ENCODE data around the gene USF2. TPM values are rescaled to one million over a fixed set of nuclear protein-coding genes. Genes with fewer than 3 reads are reported as not detected.

Gene USF2
- total RNA-seq, 2 experiments from 2014 or later, result 149 to 159 TPM

GRCh38 chr19:35249848-35250711, 18.7 kb upstream of the USF2 start:
- Mint-ChIP-seq H3K27me3 (peaks cover 8% of the 10 kb centered on the region), H3K4me3 (peak overlapping the region; percentile 93), H3K9me3 (no peaks in the 10 kb centered on the region), H3K27ac (peak overlapping the region; percentile 83), H3K4me1 (peaks cover 17% of the 10 kb centered on the region), H3K36me3 (peaks cover 8% of the 10 kb centered on the region)
- POLR2A ChIA-PET, result interaction anchor here (1.5 kb wide), 1 partner anchor 11 kb away, joined by 3 read pairs; no protein-coding TSS in a partner anchor
- DNase-seq, result peak; percentile 27
- no peak for ATAC-seq (ENCODE audit: low read depth)

- ATAC-seq (ENCODE audit: low read depth) (no peak), DNase-seq (peak; percentile 4)
- Mint-ChIP-seq H3K4me3 (no peak overlapping the region), H3K27ac (no peak overlapping the region), H3K36me3 (peaks cover 14% of the 10 kb centered on the region), H3K27me3 (peaks cover 4% of the 10 kb centered on the region), H3K4me1 (peaks cover 16% of the 10 kb centered on the region), H3K9me3 (no peaks in the 10 kb centered on the region)
- POLR2A ChIA-PET, result interaction anchor here (0.8 to 1.5 kb wide), 3 partner anchors 10 to 98 kb away, joined by 3 read pairs; no protein-coding TSS in a partner anchor
Observed at GRCh38 chr19:35251456-35251855, 17.3 kb upstream of the USF2 start.

GRCh38 chr19:35253316-35254286, 15.2 kb upstream of the USF2 start:
- no peak overlapping the region for H3K27ac Mint-ChIP-seq

DNA sequence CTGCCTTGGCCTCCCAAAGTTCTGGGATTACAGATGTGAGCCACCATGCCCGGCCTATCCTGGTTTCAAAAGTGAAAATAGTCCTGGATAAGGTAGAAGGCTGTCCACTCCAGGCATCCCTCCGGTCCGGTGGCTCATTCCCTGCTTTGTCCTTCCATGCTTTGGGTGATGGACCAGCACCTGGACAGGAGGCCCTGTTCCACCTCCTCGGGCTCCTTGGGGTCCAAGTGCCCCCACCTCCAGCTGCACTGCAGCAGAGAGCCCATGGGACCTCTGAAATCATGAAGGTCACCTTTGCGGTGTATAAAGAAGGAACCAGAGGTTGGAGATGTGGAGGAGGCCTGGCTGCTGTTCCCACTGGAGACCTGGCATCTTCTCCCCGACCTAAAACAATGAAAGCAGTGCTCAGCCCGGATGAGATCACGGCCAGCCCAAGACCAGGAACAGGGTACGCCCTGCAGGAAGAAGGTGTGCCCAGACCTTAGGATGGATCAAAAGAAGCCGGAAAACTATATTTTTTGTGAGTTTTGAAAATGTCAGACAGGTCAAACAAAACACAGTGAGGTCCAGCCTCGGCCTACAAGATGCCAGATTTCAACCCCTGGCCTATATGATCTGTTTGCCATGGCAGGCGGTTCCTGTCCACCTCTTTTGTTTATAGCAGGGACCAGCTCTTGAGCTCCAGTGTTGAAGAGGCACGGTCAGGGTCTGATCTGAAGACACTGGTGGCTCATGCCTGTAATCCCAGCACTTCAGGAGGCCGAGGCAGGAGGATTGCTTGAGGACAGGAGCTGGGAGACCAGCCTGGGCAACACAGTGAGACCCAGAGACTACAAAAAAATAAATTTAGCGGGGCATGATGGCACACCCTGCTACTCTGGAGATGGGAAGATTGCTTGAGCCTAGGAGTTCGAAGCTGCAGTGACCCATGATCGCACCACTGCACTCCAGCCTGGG, 14.1 kb upstream of the USF2 start:
- no peak overlapping the region for H3K27ac Mint-ChIP-seq
- no peaks in the 10 kb centered on the region for H3K9me3 Mint-ChIP-seq
- H3K36me3 Mint-ChIP-seq, result peaks cover 14% of the 10 kb centered on the region
- POLR2A ChIA-PET, result interaction anchor here (1.1 kb wide), 1 partner anchor 10 kb away, joined by 4 read pairs; no protein-coding TSS in a partner anchor
- H3K4me3 Mint-ChIP-seq, result no peak overlapping the region
- ATAC-seq (ENCODE audit: low read depth) (no peak), DNase-seq (no peak)
- peaks cover 18% of the 10 kb centered on the region for H3K4me1 Mint-ChIP-seq
- no peaks in the 10 kb centered on the region for H3K27me3 Mint-ChIP-seq

More at GRCh38 chr19:35253316-35254286, 15.2 kb upstream of the USF2 start:
- DNase-seq, result no peak
- Mint-ChIP-seq H3K36me3 (peaks cover 14% of the 10 kb centered on the region), H3K4me3 (no peak overlapping the region), H3K9me3 (no peaks in the 10 kb centered on the region), H3K4me1 (peaks cover 22% of the 10 kb centered on the region), H3K27me3 (no peaks in the 10 kb centered on the region)
- POLR2A ChIA-PET, result interaction anchor here (1.1 kb wide), 1 partner anchor 11 kb away, joined by 4 read pairs; no protein-coding TSS in a partner anchor
- ATAC-seq (ENCODE audit: low read depth), result no peak

DNA sequence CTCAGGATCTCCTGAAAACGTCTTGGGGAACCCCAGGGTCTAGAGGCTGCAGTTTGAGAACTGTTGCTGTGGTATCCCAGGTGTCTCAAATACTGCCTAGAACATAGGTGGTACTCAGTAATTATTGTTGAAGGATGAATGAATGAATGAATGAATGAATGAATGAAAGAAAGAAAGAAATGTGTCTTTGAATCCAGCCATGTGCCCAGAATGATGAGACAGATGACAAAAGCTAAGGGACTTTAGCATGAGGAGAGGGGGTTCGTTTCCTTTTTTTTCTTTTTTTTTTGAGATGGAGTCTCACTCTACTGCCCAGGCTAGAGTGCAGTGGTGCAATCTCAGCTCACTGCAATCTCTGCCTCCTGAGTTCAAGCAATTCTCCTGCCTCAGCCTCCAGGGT, 12.2 kb upstream of the USF2 start:
- peaks cover 12% of the 10 kb centered on the region for H3K4me1 Mint-ChIP-seq
- no peak for ATAC-seq (ENCODE audit: low read depth)

GRCh38 chr19:35257113-35257461, 11.7 kb upstream of the USF2 start:
- peaks cover 11% of the 10 kb centered on the region for H3K36me3 Mint-ChIP-seq
- ATAC-seq (ENCODE audit: low read depth), result no peak
- H3K4me3 Mint-ChIP-seq, result no peak overlapping the region
- DNase-seq, result peak; percentile 10
- POLR2A ChIA-PET, result no interaction called here
- H3K4me1 Mint-ChIP-seq, result peaks cover 12% of the 10 kb centered on the region
- no peaks in the 10 kb centered on the region for H3K9me3 Mint-ChIP-seq
- H3K27me3 Mint-ChIP-seq, result no peaks in the 10 kb centered on the region
- no peak overlapping the region for H3K27ac Mint-ChIP-seq

More for the DNA sequence above, 12.2 kb upstream of the USF2 start:
- Mint-ChIP-seq H3K27ac (no peak overlapping the region), H3K9me3 (no peaks in the 10 kb centered on the region), H3K27me3 (no peaks in the 10 kb centered on the region), H3K4me3 (no peak overlapping the region), H3K36me3 (peaks cover 13% of the 10 kb centered on the region)
- DNase-seq, result no peak
- POLR2A ChIA-PET, result no interaction called here

DNA sequence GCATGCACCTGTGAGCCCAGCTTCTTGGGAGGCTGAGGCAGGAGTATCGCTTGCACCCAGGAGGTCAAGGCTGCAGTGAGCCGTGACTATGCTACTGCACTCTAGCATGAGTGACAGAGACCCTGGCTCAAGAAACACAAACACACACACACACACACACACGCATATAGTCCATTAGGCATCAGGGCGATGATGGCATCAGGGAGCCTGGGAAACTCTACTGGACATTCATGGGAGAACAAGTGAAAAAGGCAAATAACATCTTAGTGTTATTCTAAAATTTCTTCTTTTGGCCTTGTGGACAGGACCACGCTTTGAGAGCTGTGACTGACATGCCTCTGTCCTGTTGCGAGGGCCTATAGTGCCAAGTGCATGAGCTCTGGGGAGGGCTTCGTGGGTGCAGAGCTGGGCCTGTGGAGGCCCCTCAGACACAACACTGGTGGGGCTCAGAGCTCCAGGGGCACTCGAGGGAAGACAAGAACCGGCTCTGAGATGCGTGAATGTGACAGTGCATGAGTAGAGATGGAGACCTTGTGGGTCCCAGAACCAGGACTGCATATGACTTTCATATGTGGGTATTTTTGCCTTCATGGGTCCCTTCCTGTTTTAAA, 8.0 kb upstream of the USF2 start:
- H3K4me1 Mint-ChIP-seq, result peaks cover 18% of the 10 kb centered on the region
- H3K27me3 Mint-ChIP-seq, result no peaks in the 10 kb centered on the region
- DNase-seq (peak; percentile 17), ATAC-seq (ENCODE audit: low read depth) (no peak)
- H3K36me3 Mint-ChIP-seq, result no peaks in the 10 kb centered on the region
- H3K9me3 Mint-ChIP-seq, result no peaks in the 10 kb centered on the region
- H3K27ac Mint-ChIP-seq, result no peak overlapping the region
- no peak overlapping the region for H3K4me3 Mint-ChIP-seq
- POLR2A ChIA-PET, result interaction anchor here (1.3 kb wide), 2 partner anchors 10 to 12 kb away, joined by 3 read pairs; no protein-coding TSS in a partner anchor

DNA sequence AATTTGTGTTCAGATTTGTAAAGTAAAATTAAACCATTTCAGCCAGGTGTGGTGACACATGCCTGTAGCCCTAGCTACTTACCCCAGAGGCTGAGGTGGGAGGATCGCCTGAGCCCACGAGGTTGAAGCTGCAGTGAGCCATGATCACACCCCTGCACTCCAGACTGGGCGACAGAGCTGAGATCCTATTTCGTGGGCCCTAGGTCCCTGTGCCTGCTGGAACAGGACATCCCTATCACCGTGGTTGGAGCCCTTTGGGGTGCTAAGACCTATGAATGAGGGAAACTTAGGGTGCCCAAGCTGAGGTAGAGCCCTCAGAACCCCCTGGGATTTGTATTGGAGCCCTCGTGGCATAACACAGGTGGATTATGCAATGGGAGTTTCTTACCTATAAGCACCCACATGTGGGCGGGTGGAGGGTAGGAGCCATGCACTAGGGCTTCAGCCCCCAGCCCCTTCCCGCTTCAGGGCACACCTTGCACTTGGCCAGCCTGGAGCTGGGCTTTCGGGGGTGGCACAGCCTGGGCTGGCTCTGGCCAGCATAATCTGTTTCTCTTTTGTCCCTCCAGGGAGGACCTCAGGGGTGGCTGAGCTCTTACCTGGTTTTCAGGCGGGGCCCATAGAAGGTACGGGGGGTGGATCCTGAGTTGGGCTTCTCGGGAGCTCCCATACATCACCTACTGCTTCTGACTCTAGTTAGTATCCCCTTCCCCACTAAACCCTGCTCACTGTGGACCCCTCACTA, 7.2 kb upstream of the USF2 start:
- peaks cover 21% of the 10 kb centered on the region for H3K4me1 Mint-ChIP-seq
- POLR2A ChIA-PET, result interaction anchor here (1.3 kb wide), 2 partner anchors 11 kb away, joined by 3 read pairs; no protein-coding TSS in a partner anchor
- no peak overlapping the region for H3K27ac Mint-ChIP-seq
- H3K27me3 Mint-ChIP-seq, result no peaks in the 10 kb centered on the region
- peaks cover 2% of the 10 kb centered on the region for H3K36me3 Mint-ChIP-seq
- no peaks in the 10 kb centered on the region for H3K9me3 Mint-ChIP-seq
- H3K4me3 Mint-ChIP-seq, result no peak overlapping the region
- DNase-seq (peak; percentile 24), ATAC-seq (ENCODE audit: low read depth) (no peak)

DNA sequence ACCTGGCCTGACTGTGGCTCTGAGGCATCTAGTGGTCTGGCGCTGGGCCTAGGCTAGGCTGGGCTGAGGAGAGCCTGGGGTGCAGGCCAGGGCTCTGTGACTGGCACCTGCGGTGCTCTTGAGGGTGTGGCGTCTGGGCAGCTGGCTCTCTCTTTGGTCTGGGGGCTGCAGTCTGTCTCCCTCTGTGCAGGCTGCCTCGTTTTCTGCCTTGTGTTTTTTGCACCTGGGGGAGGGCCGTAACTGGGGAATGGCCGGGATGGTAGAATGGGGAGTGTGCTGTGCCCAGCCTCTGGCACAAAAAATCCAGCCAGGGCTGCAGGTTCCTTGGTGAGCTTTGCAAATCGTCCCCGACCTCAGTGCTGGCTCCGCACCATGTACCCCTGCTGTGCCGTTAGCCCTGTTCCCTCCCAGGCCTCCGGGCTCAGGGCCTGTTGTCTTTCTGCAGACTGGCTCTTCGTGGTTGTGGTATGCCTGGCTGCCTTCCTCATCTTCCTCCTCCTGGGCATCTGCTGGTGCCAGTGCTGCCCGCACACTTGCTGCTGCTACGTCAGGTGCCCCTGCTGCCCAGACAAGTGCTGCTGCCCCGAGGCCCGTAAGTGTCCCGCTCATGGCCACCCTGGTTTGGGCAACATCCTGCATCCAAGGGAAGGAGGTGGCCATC, 6.5 kb upstream of the USF2 start:
- DNase-seq (peak; percentile 28), ATAC-seq (ENCODE audit: low read depth) (no peak)
- H3K27me3 Mint-ChIP-seq, result no peaks in the 10 kb centered on the region
- peaks cover 17% of the 10 kb centered on the region for H3K4me1 Mint-ChIP-seq
- H3K4me3 Mint-ChIP-seq, result no peak overlapping the region
- no peaks in the 10 kb centered on the region for H3K9me3 Mint-ChIP-seq
- no peak overlapping the region for H3K27ac Mint-ChIP-seq
- peaks cover 2% of the 10 kb centered on the region for H3K36me3 Mint-ChIP-seq
- POLR2A ChIA-PET, result no interaction called here

GRCh38 chr19:35264268-35265125, 4.3 kb upstream of the USF2 start:
- Mint-ChIP-seq H3K27ac (peak overlapping the region; percentile 5), H3K4me1 (peaks cover 9% of the 10 kb centered on the region), H3K9me3 (no peaks in the 10 kb centered on the region), H3K4me3 (no peak overlapping the region), H3K36me3 (peaks cover 2% of the 10 kb centered on the region), H3K27me3 (no peaks in the 10 kb centered on the region)
- POLR2A ChIA-PET, result interaction anchor here (1.3 to 1.4 kb wide), 2 partner anchors 10 to 111 kb away, joined by 4 read pairs; partner anchors contain the start of gene FXYD5
- DNase-seq (peak; percentile 31), ATAC-seq (ENCODE audit: low read depth) (no peak)

All from activated naive CD8-positive, alpha-beta T cell treated with anti-CD3 and anti-CD28 coated beads, Interleukin-2, amount 10 ng/mL, durations not matched to agents 7 days and 5 days (primary cell).